HepG2 (cell line): Measurements from ENCODE around the gene MEPCE.

ENCODE experiments used
- CBX2 ChIP-seq, 2 experiments: fragments of 200-600 bp in 1 of 2; sonication (generic); formaldehyde crosslinking in 1 of 2; IDR thresholded peaks; 2 replicates each; pipeline versions ENCODE4 v1.7.0 to v1.8.1; 2018 to 2022; ENCODE audit warnings: low read depth in 2 of 2, low read length in 1 of 2, mild to moderate bottlenecking in 1 of 2, missing genetic modification reagents in 1 of 2
- CTCF ChIP-seq: sonication (generic); formaldehyde crosslinking; IDR thresholded peaks from 2 replicates; pipeline ENCODE4 v1.5.0; 2020; ENCODE audit warnings: mild to moderate bottlenecking, missing genetic modification reagents, moderate library complexity
- E2F5 ChIP-seq: sonication (generic); formaldehyde crosslinking; conservative IDR thresholded peaks from 2 replicates; pipeline ENCODE4 v1.4.0; 2020; ENCODE audit warnings: missing genetic modification reagents
- IRF1 ChIP-seq: sonication (generic); formaldehyde crosslinking; IDR thresholded peaks from 2 replicates; pipeline ENCODE4 v1.4.0; 2020; ENCODE audit warnings: low read depth, mild to moderate bottlenecking, missing genetic modification reagents
- NPAS2 ChIP-seq: sonication (generic); formaldehyde crosslinking; IDR thresholded peaks from 2 replicates; pipeline ENCODE4 v1.8.0; 2022; ENCODE audit warnings: mild to moderate bottlenecking, missing genetic modification reagents, borderline replicate concordance
- PAF1 ChIP-seq: IDR thresholded peaks from 2 replicates; pipeline ENCODE4 v1.6.1; 2016; ENCODE audit warnings: missing genetic modification reagents, missing compliant biosample characterization
- PAWR ChIP-seq: sonication (generic); formaldehyde crosslinking; IDR thresholded peaks from 2 replicates; pipeline ENCODE4 v1.4.0; 2020; ENCODE audit warnings: missing genetic modification reagents, mild to moderate bottlenecking, borderline replicate concordance
- RXRB ChIP-seq: IDR thresholded peaks from 2 replicates; pipeline ENCODE4 v1.6.1; 2016; ENCODE audit warnings: borderline replicate concordance, missing genetic modification reagents, missing compliant biosample characterization
- SAFB2 ChIP-seq: sonication (generic); formaldehyde crosslinking; IDR thresholded peaks from 2 replicates; pipeline ENCODE4 v1.5.1; 2020; ENCODE audit warnings: missing genetic modification reagents, low read depth, mild to moderate bottlenecking, borderline replicate concordance
- TBP ChIP-seq: sonication (generic); formaldehyde crosslinking; IDR thresholded peaks from 2 replicates; pipeline ENCODE4 v1.5.0; 2020; ENCODE audit warnings: missing genetic modification reagents
- ZNF737 ChIP-seq: sonication (generic); formaldehyde crosslinking; IDR thresholded peaks from 2 replicates; pipeline ENCODE4 v1.5.0; 2020; ENCODE audit warnings: missing genetic modification reagents, mild to moderate bottlenecking, borderline replicate concordance
- TF ChIP-seq, protein P1 (sequence below): IDR thresholded peaks from 2 replicates; pipeline ENCODE4 v1.6.1; 2016

DNA sequence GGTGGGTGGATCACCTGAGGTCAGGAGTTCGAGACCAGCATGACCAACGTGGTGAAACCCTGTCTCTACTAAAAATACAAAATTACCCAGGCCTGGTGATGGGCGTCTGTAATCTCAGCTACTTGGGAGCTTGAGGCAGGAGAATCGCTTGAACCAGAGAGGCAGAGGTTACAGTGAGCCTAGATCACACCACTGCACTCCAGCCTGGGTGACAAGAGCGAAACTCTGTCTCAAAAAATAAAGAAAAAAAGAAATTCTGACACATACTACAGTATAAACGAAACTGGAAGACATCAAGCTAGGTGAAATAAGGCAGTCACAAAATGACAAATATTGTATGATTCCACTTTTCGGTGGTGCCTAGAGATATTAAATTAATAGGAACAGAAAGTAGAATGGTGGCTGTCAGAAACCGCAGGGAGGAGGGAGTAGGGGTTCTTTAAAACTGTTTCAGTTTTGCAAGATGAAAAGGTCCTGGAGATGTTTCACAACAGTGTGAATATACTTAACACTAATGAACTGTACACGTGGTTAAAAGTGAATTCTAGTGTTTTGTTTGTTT lies 33.1 kb upstream of the MEPCE start:
- no peak for TF ChIP-seq CTCF (CRISPR knock-in tag)
- no peak for TF ChIP-seq NPAS2
- TF ChIP-seq SAFB2 (CRISPR knock-in tag), result no peak
- TF ChIP-seq ZNF737 (CRISPR knock-in tag), result no peak
- no peak for TF ChIP-seq PAWR (CRISPR knock-in tag)
- TF ChIP-seq, protein P1, sequence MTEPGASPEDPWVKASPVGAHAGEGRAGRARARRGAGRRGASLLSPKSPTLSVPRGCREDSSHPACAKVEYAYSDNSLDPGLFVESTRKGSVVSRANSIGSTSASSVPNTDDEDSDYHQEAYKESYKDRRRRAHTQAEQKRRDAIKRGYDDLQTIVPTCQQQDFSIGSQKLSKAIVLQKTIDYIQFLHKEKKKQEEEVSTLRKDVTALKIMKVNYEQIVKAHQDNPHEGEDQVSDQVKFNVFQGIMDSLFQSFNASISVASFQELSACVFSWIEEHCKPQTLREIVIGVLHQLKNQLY (CRISPR knock-in tag), result no peak
- TF ChIP-seq TBP (CRISPR knock-in tag), result no peak
- TF ChIP-seq CBX2 (IDR thresholded peaks at IDR 0.05; ENCODE audit: low read depth, low read length), result no peak
- TF ChIP-seq CBX2 (CRISPR knock-in tag; IDR thresholded peaks at IDR 0.05; ENCODE audit: low read depth), result no peak
- no peak for TF ChIP-seq PAF1
- no peak for TF ChIP-seq IRF1
- no peak for TF ChIP-seq E2F5 (CRISPR knock-in tag)
- TF ChIP-seq RXRB (CRISPR knock-in tag), result no peak
